ENCODE data around the gene SELENON. TPM values are rescaled to one million over a fixed set of nuclear protein-coding genes. Genes with fewer than 3 reads are reported as not detected.

Gene SELENON
- polyA plus RNA-seq, 3 donors, result 72.8 to 79.9 (median 74.1) TPM

- no peak for DNase-seq (ENCODE audit: low read depth in 3 of 3, low spot score in 2 of 3)
Observed at GRCh38 chr1:25787760-25788166, 12.2 kb upstream of the SELENON start.

- no peak for DNase-seq (ENCODE audit: low read depth in 3 of 3, low spot score in 2 of 3)
Observed at GRCh38 chr1:25790472-25790871, 9.5 kb upstream of the SELENON start.

GRCh38 chr1:25792115-25792514 lies 7.9 kb upstream of the SELENON start:
- no peak for DNase-seq (ENCODE audit: low read depth in 3 of 3, low spot score in 2 of 3)

GRCh38 chr1:25793585-25794170 lies 6.3 kb upstream of the SELENON start:
- DNase-seq (ENCODE audit: low read depth in 3 of 3, low spot score in 2 of 3), result no peak

GRCh38 chr1:25794325-25794724 lies 5.7 kb upstream of the SELENON start:
- DNase-seq (ENCODE audit: low read depth in 3 of 3, low spot score in 2 of 3), result no peak

- no peak for DNase-seq (ENCODE audit: low read depth in 3 of 3, low spot score in 2 of 3)
Observed at GRCh38 chr1:25795211-25795610, 4.8 kb upstream of the SELENON start.

GRCh38 chr1:25795946-25796810 lies 3.8 kb upstream of the SELENON start:
- no peak for DNase-seq (ENCODE audit: low read depth in 3 of 3, low spot score in 2 of 3)

- peak in 1 of 3 donors; percentile 65 for DNase-seq (ENCODE audit: low read depth in 3 of 3, low spot score in 2 of 3)
Observed at GRCh38 chr1:25796811-25797458, 3.1 kb upstream of the SELENON start.

GRCh38 chr1:25797939-25798338 lies 2.1 kb upstream of the SELENON start:
- no peak for DNase-seq (ENCODE audit: low read depth in 3 of 3, low spot score in 2 of 3)

GRCh38 chr1:25798666-25799351 lies 1.2 kb upstream of the SELENON start:
- DNase-seq (ENCODE audit: low read depth in 3 of 3, low spot score in 2 of 3), result no peak

- DNase-seq (ENCODE audit: low read depth in 3 of 3, low spot score in 2 of 3), result no peak
Observed at GRCh38 chr1:25799352-25799934, 550 bp upstream of the SELENON start.

GRCh38 chr1:25800703-25801377 lies 847 bp downstream of the SELENON start:
- DNase-seq (ENCODE audit: low read depth in 3 of 3, low spot score in 2 of 3), result no peak

- DNase-seq (ENCODE audit: low read depth in 3 of 3, low spot score in 2 of 3), result no peak
Observed at GRCh38 chr1:25802915-25803314, 2.9 kb downstream of the SELENON start.

GRCh38 chr1:25803368-25803767 lies 3.4 kb downstream of the SELENON start:
- DNase-seq (ENCODE audit: low read depth in 3 of 3, low spot score in 2 of 3), result no peak

- DNase-seq (ENCODE audit: low read depth in 3 of 3, low spot score in 2 of 3), result no peak
Observed at GRCh38 chr1:25804244-25804963, 4.4 kb downstream of the SELENON start.

- no peak for DNase-seq (ENCODE audit: low read depth in 3 of 3, low spot score in 2 of 3)
Observed at GRCh38 chr1:25804964-25805862, 5.2 kb downstream of the SELENON start.

- DNase-seq (ENCODE audit: low read depth in 3 of 3, low spot score in 2 of 3), result no peak
Observed at GRCh38 chr1:25805863-25806225, 5.9 kb downstream of the SELENON start.

GRCh38 chr1:25806418-25806817 lies 6.4 kb downstream of the SELENON start:
- no peak for DNase-seq (ENCODE audit: low read depth in 3 of 3, low spot score in 2 of 3)

All from right renal cortex interstitium (tissue), 3 donors.